Measurements from ENCODE around the gene AMBN.
"Not testable (repeated sequence)": the region's sequence is repeated elsewhere in the genome, so short reads cannot be mapped to it uniquely, and the experiment has no call there.

The AMBN gene

GRCh38 chr4:70613306-70614183 lies 21.5 kb downstream of the AMBN start:
- peak; percentile 8 for FAIRE-seq

GRCh38 chr4:70614184-70614555 lies 22.1 kb downstream of the AMBN start:
- no peak for FAIRE-seq

GRCh38 chr4:70619288-70619687 lies 27.2 kb downstream of the AMBN start:
- no peak for FAIRE-seq

- FAIRE-seq, result no peak
These were observed 27.7 kb downstream of the AMBN start for GRCh38 chr4:70619778-70620177.

- no peak for FAIRE-seq
These were observed 31.3 kb downstream of the AMBN start for GRCh38 chr4:70623323-70623722.

- no peak for FAIRE-seq
These were observed 32.3 kb downstream of the AMBN start for GRCh38 chr4:70624226-70624793.

- no peak for FAIRE-seq
These were observed 35.6 kb downstream of the AMBN start for GRCh38 chr4:70627620-70628019.

- FAIRE-seq, result no peak
These were observed 36.4 kb downstream of the AMBN start, which contains the start of gene ENAM for GRCh38 chr4:70628444-70628843. TSS of gene ENAM (plus strand) at chr4:70628744. CDS start at chr4:70629501, 757 bp downstream.

- FAIRE-seq, result no peak
These were observed 37.5 kb downstream of the AMBN start for GRCh38 chr4:70629469-70630090.

GRCh38 chr4:70630162-70630561 lies 38.1 kb downstream of the AMBN start:
- no peak for FAIRE-seq

GRCh38 chr4:70632028-70632427 lies 40.0 kb downstream of the AMBN start:
- FAIRE-seq, result no peak

GRCh38 chr4:70634482-70634881 lies 42.4 kb downstream of the AMBN start:
- FAIRE-seq, result no peak

GRCh38 chr4:70637239-70637913 lies 45.3 kb downstream of the AMBN start:
- FAIRE-seq, result no peak

GRCh38 chr4:70640192-70640591 lies 48.1 kb downstream of the AMBN start:
- no peak for FAIRE-seq

GRCh38 chr4:70650741-70651140 lies 58.7 kb downstream of the AMBN start:
- not testable (repeated sequence) for FAIRE-seq

GRCh38 chr4:70651864-70652506 lies 59.9 kb downstream of the AMBN start:
- peak; percentile 31 for FAIRE-seq

GRCh38 chr4:70654605-70655011 lies 62.6 kb downstream of the AMBN start:
- FAIRE-seq, result no peak

All from endometrium (tissue), 2 donors.